Stomach (tissue), 4 donors: ENCODE measurements around the gene GPATCH1.

Source experiments
- CTCF ChIP-seq, 7 experiments: fragments of 450-650 bp in 4 of 7; fragments of 200-600 bp in 3 of 7; sonication (generic) in 3 of 7; IDR thresholded peaks; one replicate each; pipeline ENCODE4 v1.5.1; 2016 to 2019; ENCODE audit warnings: antibody characterized with exemption in 7 of 7, control low read depth in 2 of 7, mild to moderate bottlenecking in 1 of 7
- POLR2A ChIP-seq, 4 donors: fragments of 450-650 bp; IDR thresholded peaks; one replicate each; pipeline ENCODE4 v1.6.1; 2016; ENCODE audit warnings: antibody characterized with exemption in 4 of 4, control low read depth in 2 of 4, mild to moderate bottlenecking in 1 of 4, moderate library complexity in 1 of 4
- POLR2AphosphoS5 ChIP-seq, 3 donors: sonication (generic); formaldehyde crosslinking; IDR thresholded peaks; one replicate each; pipeline ENCODE4 v1.6.1; 2016; ENCODE audit warnings: antibody characterized with exemption in 3 of 3

DNA sequence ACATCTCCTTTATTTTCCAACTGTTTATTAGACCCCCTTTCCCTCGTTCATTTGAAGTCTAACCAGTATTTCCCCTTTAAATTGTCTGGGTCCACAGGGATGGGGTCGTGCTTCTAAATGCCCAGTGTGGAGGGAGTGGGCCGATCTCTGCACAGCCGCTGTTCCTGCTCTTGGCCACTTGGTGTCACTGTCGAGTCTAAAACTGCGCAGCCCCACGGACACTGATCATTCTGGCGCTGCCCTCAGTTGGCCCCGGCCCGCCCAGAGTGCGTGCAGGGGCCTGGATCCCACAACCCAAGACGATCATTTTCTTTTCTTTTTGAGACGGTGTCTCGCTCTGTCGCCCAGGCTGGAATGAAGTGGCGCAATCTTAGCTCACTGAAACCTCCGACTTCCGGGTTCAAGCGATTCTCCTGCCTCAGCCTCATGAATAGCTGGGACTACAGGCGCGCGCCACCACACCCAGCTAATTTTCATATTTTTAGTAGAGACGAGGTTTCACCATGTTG, 63.0 kb downstream of the GPATCH1 start:
- no peak for TF ChIP-seq POLR2A (IDR thresholded peaks at IDR 0.05)
- peak in 5 of 7 experiments; percentile 79 to 97 (median 93) for TF ChIP-seq CTCF (IDR thresholded peaks at IDR 0.05)
- TF ChIP-seq POLR2AphosphoS5 (IDR thresholded peaks at IDR 0.05) = peak in 1 of 3 donors; percentile 11
